ENCODE data around the gene HUS1B. TPM values are rescaled to one million over a fixed set of nuclear protein-coding genes. Genes with fewer than 3 reads are reported as not detected.

HUS1B gene
- total RNA-seq = 10 to 100 TPM in 1 of 6 donors, 1 to 10 TPM in 3, under 1 TPM in 2; 0.83 to 14.7 (median 2.5) TPM

DNA sequence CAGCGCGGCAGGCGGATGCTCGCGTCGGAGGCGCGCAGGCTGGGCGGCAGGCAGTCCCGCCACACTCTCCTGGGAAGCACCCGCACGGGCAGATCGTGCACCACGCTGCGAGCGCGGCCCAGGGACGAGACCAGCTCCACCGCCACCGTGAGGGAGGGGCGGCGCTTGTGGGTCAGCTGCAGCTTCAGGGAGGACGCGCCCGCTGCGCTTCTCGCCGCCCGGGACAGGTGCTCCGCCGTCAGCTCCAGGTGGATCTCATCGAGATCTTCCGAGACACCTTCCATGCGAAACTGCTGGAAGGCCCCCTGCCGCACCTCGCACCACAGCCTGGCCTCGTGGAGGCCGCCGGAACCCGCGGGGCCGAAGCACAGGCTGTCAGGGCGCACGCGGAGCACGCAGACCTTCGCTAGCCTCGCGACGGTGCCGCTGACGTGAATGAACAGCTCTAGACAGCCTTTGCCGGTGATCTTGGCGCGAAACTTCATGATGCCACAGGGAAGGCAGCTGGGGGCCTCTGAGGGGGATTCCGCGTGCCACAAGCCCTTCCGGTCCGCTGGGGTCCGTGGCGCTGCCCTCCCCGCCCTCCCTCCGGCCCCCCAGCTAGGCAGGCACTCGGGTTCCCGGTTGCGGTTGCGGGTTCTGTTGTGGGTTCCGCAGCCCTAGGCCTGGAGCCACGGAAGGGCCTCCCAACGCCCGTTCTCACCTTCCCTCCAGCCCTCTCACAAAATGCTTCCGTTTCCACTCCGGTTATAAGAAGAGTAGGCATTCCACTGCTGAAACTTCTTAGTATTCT, at the start of gene HUS1B:
TSS of gene HUS1B (minus strand) at position 641 of the 793 bp plus-strand sequence. CDS start at position 485, 156 bp downstream.
- DNase-seq (peak in 1 of 2 donors; percentile 82), ATAC-seq (ENCODE audit: low FRiP score in 2 of 2) (peak in 1 of 2 donors; percentile 26)
- TF ChIP-seq POLR2A (IDR thresholded peaks at IDR 0.05) (no peak), POLR2AphosphoS5 (IDR thresholded peaks at IDR 0.05) (no peak), EP300 (IDR thresholded peaks at IDR 0.05) (no peak)
- TF ChIP-seq, protein P1, sequence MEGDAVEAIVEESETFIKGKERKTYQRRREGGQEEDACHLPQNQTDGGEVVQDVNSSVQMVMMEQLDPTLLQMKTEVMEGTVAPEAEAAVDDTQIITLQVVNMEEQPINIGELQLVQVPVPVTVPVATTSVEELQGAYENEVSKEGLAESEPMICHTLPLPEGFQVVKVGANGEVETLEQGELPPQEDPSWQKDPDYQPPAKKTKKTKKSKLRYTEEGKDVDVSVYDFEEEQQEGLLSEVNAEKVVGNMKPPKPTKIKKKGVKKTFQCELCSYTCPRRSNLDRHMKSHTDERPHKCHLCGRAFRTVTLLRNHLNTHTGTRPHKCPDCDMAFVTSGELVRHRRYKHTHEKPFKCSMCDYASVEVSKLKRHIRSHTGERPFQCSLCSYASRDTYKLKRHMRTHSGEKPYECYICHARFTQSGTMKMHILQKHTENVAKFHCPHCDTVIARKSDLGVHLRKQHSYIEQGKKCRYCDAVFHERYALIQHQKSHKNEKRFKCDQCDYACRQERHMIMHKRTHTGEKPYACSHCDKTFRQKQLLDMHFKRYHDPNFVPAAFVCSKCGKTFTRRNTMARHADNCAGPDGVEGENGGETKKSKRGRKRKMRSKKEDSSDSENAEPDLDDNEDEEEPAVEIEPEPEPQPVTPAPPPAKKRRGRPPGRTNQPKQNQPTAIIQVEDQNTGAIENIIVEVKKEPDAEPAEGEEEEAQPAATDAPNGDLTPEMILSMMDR (IDR thresholded peaks at IDR 0.05) = no peak
- WGBS, 2 donors = 97 to 98% methylated on average over 54 to 65 of the region's 73 CpGs
- Histone ChIP-seq H3K27me3 (no peaks in the 10 kb centered on the region), H3K27ac (no peak within 1 kb of the TSS), H3K4me1 (peaks cover 7 to 20% (median 12%) of the 10 kb centered on the region in 4 donors), H3K36me3 (peaks cover 0 to 12% (median 8%) of the 10 kb centered on the region in 4 donors), H3K9me3 (no peaks in the 10 kb centered on the region), H3K4me3 (no peak within 1 kb of the TSS)

DNA sequence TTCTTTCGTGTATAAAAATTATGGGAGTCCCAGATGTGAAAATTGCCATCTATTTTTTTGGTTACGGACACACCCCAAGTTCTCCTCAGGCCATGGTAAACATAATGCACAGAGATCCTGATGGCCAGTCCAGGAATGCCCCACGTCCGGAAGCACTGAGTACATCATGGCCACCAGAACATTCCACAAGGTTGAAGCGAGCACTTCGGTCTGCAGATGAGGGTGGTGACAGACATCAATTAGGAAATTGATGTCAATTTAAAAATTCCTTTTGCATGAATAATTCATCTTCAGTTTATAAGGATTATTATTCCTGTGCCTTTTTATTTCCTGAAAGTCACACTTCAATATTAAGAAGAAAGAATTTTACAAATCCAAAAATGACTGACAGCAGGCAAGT, 49.2 kb upstream of the HUS1B start:
- Histone ChIP-seq H3K36me3 (no peaks in the 10 kb centered on the region), H3K27me3 (no peaks in the 10 kb centered on the region), H3K4me1 (peaks cover 0 to 9% (median 2%) of the 10 kb centered on the region in 4 donors), H3K4me3 (no peak overlapping the region), H3K27ac (no peak overlapping the region), H3K9me3 (no peaks in the 10 kb centered on the region)
- TF ChIP-seq POLR2A (IDR thresholded peaks at IDR 0.05) (no peak), POLR2AphosphoS5 (IDR thresholded peaks at IDR 0.05) (no peak), EP300 (IDR thresholded peaks at IDR 0.05) (no peak)
- TF ChIP-seq, protein P1 (IDR thresholded peaks at IDR 0.05) = no peak
- WGBS, 2 donors = 79 to 90% methylated on average over 6 of the region's 6 CpGs
- no peak for DNase-seq
- ATAC-seq (ENCODE audit: low FRiP score in 2 of 2) = no peak

DNA sequence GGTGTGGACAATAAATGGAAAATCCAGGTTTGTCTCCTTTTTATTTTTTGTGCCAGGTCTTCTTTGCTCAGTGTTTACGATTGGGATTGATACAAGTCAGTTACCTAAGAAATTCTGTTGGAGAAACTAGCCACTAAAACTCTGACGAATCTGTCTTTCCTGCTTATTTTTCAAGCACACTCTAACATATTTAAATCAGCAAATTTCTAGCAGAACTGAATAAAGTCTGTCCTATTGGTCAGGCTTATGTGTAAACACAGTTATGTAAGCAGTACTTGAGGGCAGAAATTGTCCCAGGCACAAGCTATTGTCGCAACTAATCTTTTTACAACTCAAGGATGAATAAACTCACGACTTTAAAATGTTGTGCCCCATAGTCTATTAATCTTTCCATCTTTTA, 48.1 kb upstream of the HUS1B start:
- DNase-seq (no peak), ATAC-seq (ENCODE audit: low FRiP score in 2 of 2) (no peak)
- H3K4me3 ChIP-seq = no peak overlapping the region
- no peak overlapping the region for H3K27ac ChIP-seq
- H3K4me1 ChIP-seq = peaks cover 0 to under 1% (median under 1%) of the 10 kb centered on the region in 4 donors
- no peaks in the 10 kb centered on the region for H3K27me3 ChIP-seq
- no peaks in the 10 kb centered on the region for H3K9me3 ChIP-seq
- WGBS, 2 donors = 38 to 40% methylated on average over 4 of the region's 4 CpGs
- H3K36me3 ChIP-seq = no peaks in the 10 kb centered on the region
- TF ChIP-seq, protein P1 (IDR thresholded peaks at IDR 0.05) = no peak
- TF ChIP-seq POLR2A (IDR thresholded peaks at IDR 0.05) (no peak), POLR2AphosphoS5 (IDR thresholded peaks at IDR 0.05) (no peak), EP300 (IDR thresholded peaks at IDR 0.05) (no peak)

DNA sequence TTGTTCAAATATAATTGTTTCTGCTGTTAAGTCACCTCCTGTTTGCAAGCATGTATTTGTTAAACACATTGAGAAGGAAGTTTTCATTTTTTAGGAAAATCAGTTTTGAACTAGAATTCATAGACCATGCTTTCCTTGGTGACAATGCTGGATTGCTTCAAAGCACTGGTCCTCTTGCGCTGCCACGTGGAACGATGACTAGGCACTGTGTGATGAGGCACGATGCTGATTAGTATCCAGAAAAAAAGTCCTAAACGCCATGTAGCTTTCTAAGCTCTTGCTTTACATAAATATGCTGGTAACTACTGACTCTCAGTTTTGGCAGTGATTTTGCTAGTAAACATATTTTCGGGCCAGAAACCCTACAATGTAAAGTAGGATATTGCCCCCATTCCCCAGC, 47.1 kb upstream of the HUS1B start:
- Histone ChIP-seq H3K4me1 (no peaks in the 10 kb centered on the region), H3K9me3 (no peaks in the 10 kb centered on the region), H3K4me3 (no peak overlapping the region), H3K27ac (no peak overlapping the region), H3K36me3 (no peaks in the 10 kb centered on the region), H3K27me3 (no peaks in the 10 kb centered on the region)
- TF ChIP-seq POLR2AphosphoS5 (IDR thresholded peaks at IDR 0.05) (no peak), POLR2A (IDR thresholded peaks at IDR 0.05) (no peak), EP300 (IDR thresholded peaks at IDR 0.05) (no peak)
- TF ChIP-seq, protein P1 (IDR thresholded peaks at IDR 0.05) = no peak
- no peak for DNase-seq
- ATAC-seq (ENCODE audit: low FRiP score in 2 of 2) = no peak
- 88 to 91% methylated on average over 6 of the region's 6 CpGs for WGBS, 2 donors
